Activated CD8-positive, alpha-beta T cell treated with anti-CD3 and anti-CD28 coated beads for 36 hours (primary cell): ENCODE results near the gene PLXNA3. TPM values are rescaled to one million over a fixed set of nuclear protein-coding genes. Genes with fewer than 3 reads are reported as not detected.

Experiments used
- ATAC-seq: fragments of 200-7000 bp; cut with Tn5 transposase; one replicate; pipeline ENCODE4 v1.10.0; 2021; ENCODE audit warnings: mild to moderate bottlenecking, moderate library complexity
- CTCF ChIA-PET: fragments of 350-600 bp; sonication (Branson Sonifier 250); formaldehyde crosslinking; loops from one replicate; lab custom pipeline; 2021; ENCODE audit warnings: antibody characterized with exemption; lab: Charles Lee
- POLR2A ChIA-PET: fragments of 350-600 bp; sonication (Branson Sonifier 250); formaldehyde crosslinking; loops from one replicate; lab custom pipeline; 2021; ENCODE audit warnings: antibody characterized with exemption; lab: Charles Lee
- DNase-seq: peaks from one replicate; pipeline ENCODE4 v3.0.0-alpha.2; 2020
- H3K27ac Mint-ChIP-seq: one replicate; pipeline ENCODE4 v1.8.0; 2021; ENCODE audit warnings: mild to moderate bottlenecking, mixed read lengths
- H3K27me3 Mint-ChIP-seq: one replicate; pipeline ENCODE4 v1.8.0; 2021; ENCODE audit warnings: mixed read lengths
- H3K36me3 Mint-ChIP-seq: one replicate; pipeline ENCODE4 v1.8.0; 2021; ENCODE audit warnings: low read depth, mixed read lengths
- H3K4me1 Mint-ChIP-seq: one replicate; pipeline ENCODE4 v1.8.0; 2021; ENCODE audit warnings: low read depth, mixed read lengths
- H3K4me3 Mint-ChIP-seq: one replicate; pipeline ENCODE4 v1.8.0; 2021; ENCODE audit warnings: mild to moderate bottlenecking, moderate library complexity, mixed read lengths
- H3K9me3 Mint-ChIP-seq: one replicate; pipeline ENCODE4 v1.8.0; 2021; ENCODE audit warnings: mixed read lengths
- intact Hi-C: fragments of 100-400 bp; cut with micrococcal nuclease; formaldehyde crosslinking; loops from one replicate; pipeline ENCODE4 v1.10.0; 2022
- total RNA-seq, 2 experiments: library from RNA; stranded (reverse); gene quantifications; one replicate each; pipeline ENCODE4 v1.2.3, GENCODE V29; 2021
- TF ChIP-seq, protein P1 (sequence below): fragments of 200-600 bp; IDR thresholded peaks from one replicate; pipeline ENCODE4 v1.8.0; 2022; ENCODE audit warnings: antibody characterized with exemption, mild to moderate bottlenecking

The PLXNA3 gene
- total RNA-seq, 2 experiments from 2014 or later = 36.5 to 40.5 TPM

DNA sequence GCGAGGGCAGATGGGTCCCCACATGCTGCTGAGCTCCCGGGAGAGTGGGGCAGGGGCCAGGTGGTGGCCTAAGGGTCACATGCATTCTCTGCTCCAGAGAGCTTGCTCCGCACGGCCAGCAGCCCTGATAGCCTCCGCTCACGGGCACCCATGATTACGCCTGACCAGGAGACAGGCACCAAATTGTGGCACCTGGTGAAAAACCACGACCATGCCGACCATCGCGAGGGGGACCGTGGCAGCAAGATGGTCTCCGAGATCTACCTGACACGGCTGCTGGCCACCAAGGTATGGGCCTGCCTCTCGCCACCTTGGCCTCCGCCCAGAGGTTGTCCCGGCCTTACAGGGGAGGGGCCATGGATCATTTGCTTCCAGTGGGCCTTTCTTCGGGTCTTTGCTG is 11.8 kb downstream of the PLXNA3 start:
- no peak for ATAC-seq
- no peak for DNase-seq
- H3K27ac Mint-ChIP-seq = no peak overlapping the region
- intact Hi-C loops = no loop called here
- H3K4me3 Mint-ChIP-seq = no peak overlapping the region
- TF ChIP-seq, protein P1, sequence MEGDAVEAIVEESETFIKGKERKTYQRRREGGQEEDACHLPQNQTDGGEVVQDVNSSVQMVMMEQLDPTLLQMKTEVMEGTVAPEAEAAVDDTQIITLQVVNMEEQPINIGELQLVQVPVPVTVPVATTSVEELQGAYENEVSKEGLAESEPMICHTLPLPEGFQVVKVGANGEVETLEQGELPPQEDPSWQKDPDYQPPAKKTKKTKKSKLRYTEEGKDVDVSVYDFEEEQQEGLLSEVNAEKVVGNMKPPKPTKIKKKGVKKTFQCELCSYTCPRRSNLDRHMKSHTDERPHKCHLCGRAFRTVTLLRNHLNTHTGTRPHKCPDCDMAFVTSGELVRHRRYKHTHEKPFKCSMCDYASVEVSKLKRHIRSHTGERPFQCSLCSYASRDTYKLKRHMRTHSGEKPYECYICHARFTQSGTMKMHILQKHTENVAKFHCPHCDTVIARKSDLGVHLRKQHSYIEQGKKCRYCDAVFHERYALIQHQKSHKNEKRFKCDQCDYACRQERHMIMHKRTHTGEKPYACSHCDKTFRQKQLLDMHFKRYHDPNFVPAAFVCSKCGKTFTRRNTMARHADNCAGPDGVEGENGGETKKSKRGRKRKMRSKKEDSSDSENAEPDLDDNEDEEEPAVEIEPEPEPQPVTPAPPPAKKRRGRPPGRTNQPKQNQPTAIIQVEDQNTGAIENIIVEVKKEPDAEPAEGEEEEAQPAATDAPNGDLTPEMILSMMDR = no peak
- peaks cover 2% of the 10 kb centered on the region for H3K36me3 Mint-ChIP-seq
- no peaks in the 10 kb centered on the region for H3K4me1 Mint-ChIP-seq
- no peaks in the 10 kb centered on the region for H3K9me3 Mint-ChIP-seq
- POLR2A ChIA-PET = no interaction called here
- H3K27me3 Mint-ChIP-seq = no peaks in the 10 kb centered on the region
- CTCF ChIA-PET = no interaction called here

DNA sequence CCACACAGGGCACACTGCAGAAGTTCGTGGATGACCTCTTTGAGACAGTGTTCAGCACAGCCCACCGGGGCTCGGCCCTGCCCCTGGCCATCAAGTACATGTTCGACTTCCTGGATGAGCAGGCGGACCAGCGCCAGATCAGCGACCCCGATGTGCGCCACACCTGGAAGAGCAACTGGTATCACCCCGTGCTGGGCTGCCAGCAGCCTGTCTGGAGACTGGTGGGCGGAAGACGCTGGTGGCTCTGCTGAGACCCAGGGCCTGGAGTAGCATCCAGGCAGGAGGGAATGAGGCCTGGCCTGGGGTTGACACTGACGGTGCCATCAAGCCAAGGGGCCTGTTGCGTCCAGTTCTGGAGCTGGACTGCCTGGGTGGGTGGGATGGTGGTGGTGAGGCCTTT is 12.4 kb downstream of the PLXNA3 start:
- H3K9me3 Mint-ChIP-seq = no peaks in the 10 kb centered on the region
- peaks cover 2% of the 10 kb centered on the region for H3K36me3 Mint-ChIP-seq
- DNase-seq = no peak
- intact Hi-C loops = no loop called here
- TF ChIP-seq, protein P1 = no peak
- CTCF ChIA-PET = no interaction called here
- no peak overlapping the region for H3K27ac Mint-ChIP-seq
- no peaks in the 10 kb centered on the region for H3K27me3 Mint-ChIP-seq
- peaks cover 1% of the 10 kb centered on the region for H3K4me1 Mint-ChIP-seq
- POLR2A ChIA-PET = no interaction called here
- ATAC-seq = no peak
- H3K4me3 Mint-ChIP-seq = no peak overlapping the region

DNA sequence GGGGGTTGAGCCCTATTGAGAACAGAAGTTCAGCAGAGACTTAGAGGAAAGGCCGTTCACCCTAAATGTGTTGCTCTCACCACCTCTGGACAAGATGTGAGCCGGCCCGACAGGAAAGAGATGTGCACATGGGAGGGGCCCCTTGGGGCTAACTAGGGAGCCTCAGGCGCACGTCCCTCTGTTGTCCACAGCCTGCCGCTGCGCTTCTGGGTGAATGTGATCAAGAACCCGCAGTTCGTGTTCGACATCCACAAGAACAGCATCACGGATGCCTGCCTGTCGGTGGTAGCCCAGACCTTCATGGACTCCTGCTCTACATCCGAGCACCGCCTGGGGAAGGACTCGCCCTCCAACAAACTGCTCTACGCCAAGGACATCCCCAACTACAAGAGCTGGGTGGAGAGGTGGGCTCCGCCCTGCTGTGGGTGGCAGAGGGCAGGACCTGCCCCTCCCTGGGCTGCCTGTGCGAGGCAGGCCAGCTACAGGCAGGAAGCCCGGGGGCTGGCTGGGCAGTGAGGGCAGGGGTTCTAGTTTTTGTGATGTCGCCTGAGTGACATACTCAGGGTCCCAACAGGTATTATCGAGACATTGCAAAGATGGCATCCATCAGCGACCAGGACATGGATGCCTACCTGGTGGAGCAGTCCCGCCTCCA is 13.0 kb downstream of the PLXNA3 start:
- TF ChIP-seq, protein P1 = no peak
- Mint-ChIP-seq H3K9me3 (no peaks in the 10 kb centered on the region), H3K36me3 (peaks cover 5% of the 10 kb centered on the region), H3K4me3 (no peak overlapping the region), H3K27ac (no peak overlapping the region), H3K27me3 (no peaks in the 10 kb centered on the region), H3K4me1 (peaks cover 4% of the 10 kb centered on the region)
- DNase-seq (no peak), ATAC-seq (no peak)
- ChIA-PET POLR2A (interaction anchor here (0.7 kb wide), 1 partner anchor 9 kb away, joined by 3 read pairs; no protein-coding TSS in a partner anchor), CTCF (no interaction called here)
- intact Hi-C loops = no loop called here

DNA sequence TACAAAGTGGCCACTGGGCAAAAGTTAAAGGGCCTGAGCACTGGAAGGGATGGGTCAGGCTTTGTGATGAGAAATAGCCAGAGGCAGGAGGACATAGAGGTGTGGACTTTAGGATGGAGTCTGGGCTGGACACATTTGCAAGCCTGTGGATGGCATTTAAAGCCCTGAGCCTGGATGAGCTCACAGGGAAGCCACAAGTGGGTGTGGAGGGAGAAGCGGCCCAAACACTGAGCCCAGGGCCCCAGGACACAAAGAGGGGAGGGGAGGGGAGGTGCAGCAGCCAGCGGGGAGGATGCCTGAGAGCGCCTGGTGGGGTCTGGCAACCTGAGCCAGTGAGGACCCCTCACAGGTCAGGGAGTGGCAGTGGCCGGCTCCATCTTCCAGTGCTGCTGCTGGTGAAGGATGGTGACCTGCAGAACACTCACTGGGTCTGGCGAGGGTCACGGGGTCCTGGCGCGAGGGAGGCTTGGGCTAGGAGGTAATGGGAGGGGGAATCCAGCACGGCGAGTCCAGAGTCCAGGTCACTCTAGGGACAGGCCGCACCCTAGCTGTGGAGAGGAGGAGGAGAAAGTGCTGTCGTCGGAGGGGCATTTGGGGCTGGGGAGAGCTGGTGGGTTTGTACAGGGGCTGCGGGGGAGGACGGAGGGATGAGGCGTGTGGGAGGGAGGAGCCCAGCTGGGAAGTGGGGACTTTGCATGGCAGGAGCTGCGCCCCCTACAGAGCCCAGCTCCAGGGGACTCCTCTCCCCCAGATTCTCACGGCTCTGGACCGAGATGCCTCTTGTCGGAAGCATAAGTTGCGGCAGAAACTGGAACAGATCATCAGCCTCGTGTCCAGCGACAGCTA is 14.0 kb downstream of the PLXNA3 start:
- ChIA-PET POLR2A (no interaction called here), CTCF (no interaction called here)
- Mint-ChIP-seq H3K4me1 (peaks cover 6% of the 10 kb centered on the region), H3K27ac (no peak overlapping the region), H3K36me3 (peaks cover 5% of the 10 kb centered on the region), H3K9me3 (no peaks in the 10 kb centered on the region), H3K27me3 (no peaks in the 10 kb centered on the region), H3K4me3 (no peak overlapping the region)
- DNase-seq (no peak), ATAC-seq (no peak)
- TF ChIP-seq, protein P1 = no peak
- intact Hi-C loops = no loop called here
